HL-60 (cell line): ENCODE results near the gene TMCO4.

Experiments used
- GABPA ChIP-seq: IDR thresholded peaks from 2 replicates; pipeline ENCODE4 v1.6.1; 2012; ENCODE audit warnings: low read depth
- POLR2AphosphoS5 ChIP-seq: IDR thresholded peaks from 2 replicates; pipeline ENCODE4 v1.6.1; 2012; ENCODE audit warnings: low read depth
- TF ChIP-seq, protein P1 (sequence below): IDR thresholded peaks from 2 replicates; pipeline ENCODE4 v1.6.1; 2012; ENCODE audit warnings: low read depth; ENCODE audit not compliant: insufficient replicate concordance
- TF ChIP-seq, protein P2 (sequence below): IDR thresholded peaks from one replicate; pipeline ENCODE4 v1.5.1; 2011; ENCODE audit warnings: low read length, control low read depth, inconsistent platforms; ENCODE audit not compliant: insufficient read depth

- TF ChIP-seq, protein P1, sequence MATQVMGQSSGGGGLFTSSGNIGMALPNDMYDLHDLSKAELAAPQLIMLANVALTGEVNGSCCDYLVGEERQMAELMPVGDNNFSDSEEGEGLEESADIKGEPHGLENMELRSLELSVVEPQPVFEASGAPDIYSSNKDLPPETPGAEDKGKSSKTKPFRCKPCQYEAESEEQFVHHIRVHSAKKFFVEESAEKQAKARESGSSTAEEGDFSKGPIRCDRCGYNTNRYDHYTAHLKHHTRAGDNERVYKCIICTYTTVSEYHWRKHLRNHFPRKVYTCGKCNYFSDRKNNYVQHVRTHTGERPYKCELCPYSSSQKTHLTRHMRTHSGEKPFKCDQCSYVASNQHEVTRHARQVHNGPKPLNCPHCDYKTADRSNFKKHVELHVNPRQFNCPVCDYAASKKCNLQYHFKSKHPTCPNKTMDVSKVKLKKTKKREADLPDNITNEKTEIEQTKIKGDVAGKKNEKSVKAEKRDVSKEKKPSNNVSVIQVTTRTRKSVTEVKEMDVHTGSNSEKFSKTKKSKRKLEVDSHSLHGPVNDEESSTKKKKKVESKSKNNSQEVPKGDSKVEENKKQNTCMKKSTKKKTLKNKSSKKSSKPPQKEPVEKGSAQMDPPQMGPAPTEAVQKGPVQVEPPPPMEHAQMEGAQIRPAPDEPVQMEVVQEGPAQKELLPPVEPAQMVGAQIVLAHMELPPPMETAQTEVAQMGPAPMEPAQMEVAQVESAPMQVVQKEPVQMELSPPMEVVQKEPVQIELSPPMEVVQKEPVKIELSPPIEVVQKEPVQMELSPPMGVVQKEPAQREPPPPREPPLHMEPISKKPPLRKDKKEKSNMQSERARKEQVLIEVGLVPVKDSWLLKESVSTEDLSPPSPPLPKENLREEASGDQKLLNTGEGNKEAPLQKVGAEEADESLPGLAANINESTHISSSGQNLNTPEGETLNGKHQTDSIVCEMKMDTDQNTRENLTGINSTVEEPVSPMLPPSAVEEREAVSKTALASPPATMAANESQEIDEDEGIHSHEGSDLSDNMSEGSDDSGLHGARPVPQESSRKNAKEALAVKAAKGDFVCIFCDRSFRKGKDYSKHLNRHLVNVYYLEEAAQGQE, result no peak
- TF ChIP-seq, protein P2, sequence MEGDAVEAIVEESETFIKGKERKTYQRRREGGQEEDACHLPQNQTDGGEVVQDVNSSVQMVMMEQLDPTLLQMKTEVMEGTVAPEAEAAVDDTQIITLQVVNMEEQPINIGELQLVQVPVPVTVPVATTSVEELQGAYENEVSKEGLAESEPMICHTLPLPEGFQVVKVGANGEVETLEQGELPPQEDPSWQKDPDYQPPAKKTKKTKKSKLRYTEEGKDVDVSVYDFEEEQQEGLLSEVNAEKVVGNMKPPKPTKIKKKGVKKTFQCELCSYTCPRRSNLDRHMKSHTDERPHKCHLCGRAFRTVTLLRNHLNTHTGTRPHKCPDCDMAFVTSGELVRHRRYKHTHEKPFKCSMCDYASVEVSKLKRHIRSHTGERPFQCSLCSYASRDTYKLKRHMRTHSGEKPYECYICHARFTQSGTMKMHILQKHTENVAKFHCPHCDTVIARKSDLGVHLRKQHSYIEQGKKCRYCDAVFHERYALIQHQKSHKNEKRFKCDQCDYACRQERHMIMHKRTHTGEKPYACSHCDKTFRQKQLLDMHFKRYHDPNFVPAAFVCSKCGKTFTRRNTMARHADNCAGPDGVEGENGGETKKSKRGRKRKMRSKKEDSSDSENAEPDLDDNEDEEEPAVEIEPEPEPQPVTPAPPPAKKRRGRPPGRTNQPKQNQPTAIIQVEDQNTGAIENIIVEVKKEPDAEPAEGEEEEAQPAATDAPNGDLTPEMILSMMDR, result no peak
- TF ChIP-seq POLR2AphosphoS5 (no peak), GABPA (no peak)
These were observed 155.4 kb downstream of the TMCO4 start for GRCh38 chr1:19644395-19644680.
